Hepatocyte (in vitro differentiated cells): ENCODE data around the gene ZNF628.

ENCODE experiments used
- EZH2 ChIP-seq: fragments of 200-600 bp; sonication (generic); IDR thresholded peaks from 2 replicates; pipeline ENCODE4 v1.6.1; 2016; ENCODE audit warnings: antibody characterized with exemption, mild to moderate bottlenecking, borderline replicate concordance
- EZH2phosphoT487 ChIP-seq: fragments of 200-600 bp; sonication (generic); IDR thresholded peaks from one replicate; pipeline ENCODE4 v1.6.1; 2018; ENCODE audit warnings: antibody characterized with exemption, mild to moderate bottlenecking, low read depth, moderate library complexity; ENCODE audit not compliant: unreplicated experiment, severe bottlenecking
- TF ChIP-seq, protein P1 (sequence below): fragments of 200-600 bp; sonication (generic); IDR thresholded peaks from 2 replicates; pipeline ENCODE4 v1.5.1; 2016; ENCODE audit warnings: antibody characterized with exemption, mild to moderate bottlenecking; ENCODE audit not compliant: poor library complexity

DNA sequence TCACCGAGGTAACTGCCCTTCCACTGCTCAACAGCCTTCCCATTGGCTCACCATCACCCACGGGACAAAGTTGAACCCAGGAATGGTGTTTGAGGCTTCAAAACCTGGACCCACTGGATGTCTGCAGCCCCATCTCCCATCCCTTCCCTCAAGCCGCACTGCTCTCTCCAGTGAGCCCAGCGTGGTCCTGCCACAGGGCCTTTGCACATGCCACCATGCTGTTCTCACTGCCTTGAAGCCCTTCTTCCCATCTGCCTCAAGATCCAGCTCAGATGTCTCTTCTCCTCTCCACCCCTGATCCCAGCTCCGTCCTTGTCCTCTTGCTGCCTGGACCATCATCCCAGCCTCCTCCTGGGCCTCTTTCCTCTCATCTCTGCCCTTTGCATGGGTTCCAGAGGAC is 37.4 kb upstream of the ZNF628 start:
- TF ChIP-seq, protein P1, sequence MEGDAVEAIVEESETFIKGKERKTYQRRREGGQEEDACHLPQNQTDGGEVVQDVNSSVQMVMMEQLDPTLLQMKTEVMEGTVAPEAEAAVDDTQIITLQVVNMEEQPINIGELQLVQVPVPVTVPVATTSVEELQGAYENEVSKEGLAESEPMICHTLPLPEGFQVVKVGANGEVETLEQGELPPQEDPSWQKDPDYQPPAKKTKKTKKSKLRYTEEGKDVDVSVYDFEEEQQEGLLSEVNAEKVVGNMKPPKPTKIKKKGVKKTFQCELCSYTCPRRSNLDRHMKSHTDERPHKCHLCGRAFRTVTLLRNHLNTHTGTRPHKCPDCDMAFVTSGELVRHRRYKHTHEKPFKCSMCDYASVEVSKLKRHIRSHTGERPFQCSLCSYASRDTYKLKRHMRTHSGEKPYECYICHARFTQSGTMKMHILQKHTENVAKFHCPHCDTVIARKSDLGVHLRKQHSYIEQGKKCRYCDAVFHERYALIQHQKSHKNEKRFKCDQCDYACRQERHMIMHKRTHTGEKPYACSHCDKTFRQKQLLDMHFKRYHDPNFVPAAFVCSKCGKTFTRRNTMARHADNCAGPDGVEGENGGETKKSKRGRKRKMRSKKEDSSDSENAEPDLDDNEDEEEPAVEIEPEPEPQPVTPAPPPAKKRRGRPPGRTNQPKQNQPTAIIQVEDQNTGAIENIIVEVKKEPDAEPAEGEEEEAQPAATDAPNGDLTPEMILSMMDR, result no peak
- no peak for TF ChIP-seq EZH2
- no peak for TF ChIP-seq EZH2phosphoT487
